Mesenchymal stem cell (in vitro differentiated cells and primary cell): ENCODE results near the gene PELI1.
"Not testable (repeated sequence)": the region's sequence is repeated elsewhere in the genome, so short reads cannot be mapped to it uniquely, and the experiment has no call there.

Experiments used
- DNase-seq: peaks from one replicate; pipeline ENCODE4 v3.0.0-alpha.2; 2013
- H2AFZ ChIP-seq: one replicate; pipeline ENCODE4 v1.6.1; 2013; ENCODE audit warnings: low read depth, mild to moderate bottlenecking, control low read depth, inconsistent platforms, low read length, moderate library complexity
- H2AK5ac ChIP-seq: 2 replicates; pipeline ENCODE4 v1.6.1; 2013; ENCODE audit warnings: low read length, moderate library complexity, mild to moderate bottlenecking, inconsistent platforms; ENCODE audit not compliant: severe bottlenecking
- H2BK120ac ChIP-seq: one replicate; pipeline ENCODE4 v1.6.1; 2013; ENCODE audit warnings: low read depth, mild to moderate bottlenecking, inconsistent platforms, low read length, moderate library complexity
- H2BK12ac ChIP-seq, 2 experiments: one replicate each; pipeline ENCODE4 v1.6.1; 2013; ENCODE audit warnings: inconsistent platforms in 2 of 2, low read length in 2 of 2, mild to moderate bottlenecking in 2 of 2, moderate library complexity in 2 of 2, control low read depth in 1 of 2
- H2BK15ac ChIP-seq: one replicate; pipeline ENCODE4 v1.6.1; 2013; ENCODE audit warnings: mild to moderate bottlenecking, low read depth, inconsistent platforms; ENCODE audit not compliant: poor library complexity, severe bottlenecking
- H2BK5ac ChIP-seq: 2 replicates; pipeline ENCODE4 v1.6.1; 2013; ENCODE audit warnings: low read depth, mild to moderate bottlenecking, low read length, control low read depth, inconsistent platforms; ENCODE audit not compliant: poor library complexity, severe bottlenecking
- H3K14ac ChIP-seq, 2 experiments: one replicate each; pipeline ENCODE4 v1.6.1; 2013; ENCODE audit warnings: inconsistent platforms in 2 of 2, low read length in 2 of 2, control low read depth in 1 of 2, mild to moderate bottlenecking in 1 of 2, moderate library complexity in 1 of 2
- H3K18ac ChIP-seq, 2 experiments: one replicate each; pipeline ENCODE4 v1.6.1; 2013; ENCODE audit warnings: inconsistent platforms in 2 of 2, low read length in 2 of 2, control low read depth in 1 of 2, low read depth in 1 of 2, mild to moderate bottlenecking in 1 of 2
- H3K23ac ChIP-seq, 2 experiments: one replicate each; pipeline ENCODE4 v1.6.1; 2013; ENCODE audit warnings: inconsistent platforms in 2 of 2, low read length in 2 of 2, mild to moderate bottlenecking in 2 of 2, moderate library complexity in 2 of 2, control low read depth in 1 of 2
- H3K27ac ChIP-seq: 2 replicates; pipeline ENCODE4 v1.5.1; 2013; ENCODE audit warnings: mild to moderate bottlenecking, moderate library complexity, low read length, control low read depth, inconsistent platforms; ENCODE audit not compliant: poor library complexity, severe bottlenecking
- H3K27me3 ChIP-seq, 2 experiments: 2 replicates each; pipeline versions ENCODE4 v1.6.1 to v1.7.0; 2013; ENCODE audit warnings: low read length in 2 of 2, mild to moderate bottlenecking in 2 of 2, moderate library complexity in 2 of 2, control low read depth in 1 of 2, inconsistent platforms in 1 of 2; ENCODE audit not compliant: control insufficient read depth in 1 of 2, insufficient read depth in 1 of 2
- H3K36me3 ChIP-seq, 2 experiments: 2 replicates each; pipeline versions ENCODE4 v1.6.1 to v1.7.0; 2013; ENCODE audit warnings: low read length in 2 of 2, control low read depth in 1 of 2, inconsistent platforms in 1 of 2, low read depth in 1 of 2, mild to moderate bottlenecking in 1 of 2; ENCODE audit not compliant: insufficient read depth in 2 of 2, control insufficient read depth in 1 of 2
- H3K4ac ChIP-seq, 2 experiments: one replicate each; pipeline ENCODE4 v1.6.1; 2013; ENCODE audit warnings: inconsistent platforms in 2 of 2, low read length in 2 of 2, mild to moderate bottlenecking in 2 of 2, moderate library complexity in 2 of 2, control low read depth in 1 of 2, low read depth in 1 of 2
- H3K4me1 ChIP-seq: 2 replicates; pipeline ENCODE4 v1.6.1; 2013; ENCODE audit warnings: low read depth, low read length, control low read depth; ENCODE audit not compliant: control insufficient read depth, insufficient read depth
- H3K4me2 ChIP-seq: 2 replicates; pipeline ENCODE4 v1.6.1; 2013; ENCODE audit warnings: low read length, mild to moderate bottlenecking, inconsistent platforms; ENCODE audit not compliant: poor library complexity, severe bottlenecking
- H3K4me3 ChIP-seq, 2 experiments: 2 replicates each; pipeline versions ENCODE4 v1.5.1 to v1.7.0; 2013; ENCODE audit warnings: low read length in 2 of 2, mild to moderate bottlenecking in 2 of 2, control low read depth in 1 of 2, low read depth in 1 of 2; ENCODE audit not compliant: insufficient read depth in 1 of 2
- H3K79me1 ChIP-seq: replicated peaks from 2 replicates; pipeline ENCODE4 v1.6.1; 2013; ENCODE audit warnings: mild to moderate bottlenecking, control low read depth, low read length, inconsistent platforms; ENCODE audit not compliant: poor library complexity, severe bottlenecking
- H3K9ac ChIP-seq: 2 replicates; pipeline ENCODE4 v1.7.0; 2013; ENCODE audit warnings: mild to moderate bottlenecking, low read length, moderate library complexity
- H3K9me3 ChIP-seq: 2 replicates; pipeline ENCODE4 v1.7.0; 2013; ENCODE audit warnings: mild to moderate bottlenecking, low read length; ENCODE audit not compliant: control insufficient read depth
- H4K8ac ChIP-seq: one replicate; pipeline ENCODE4 v1.6.1; 2013; ENCODE audit warnings: inconsistent platforms, mild to moderate bottlenecking, low read length, moderate library complexity
- H4K91ac ChIP-seq: one replicate; pipeline ENCODE4 v1.6.1; 2013; ENCODE audit warnings: mild to moderate bottlenecking, low read length, inconsistent platforms
- WGBS: methylation state at CpG from one replicate; pipeline ENCODE4 v1.1.7; 2013; ENCODE audit warnings: mixed read lengths; 5-methylcytosine and 5-hydroxymethylcytosine counted together

Gene PELI1

DNA sequence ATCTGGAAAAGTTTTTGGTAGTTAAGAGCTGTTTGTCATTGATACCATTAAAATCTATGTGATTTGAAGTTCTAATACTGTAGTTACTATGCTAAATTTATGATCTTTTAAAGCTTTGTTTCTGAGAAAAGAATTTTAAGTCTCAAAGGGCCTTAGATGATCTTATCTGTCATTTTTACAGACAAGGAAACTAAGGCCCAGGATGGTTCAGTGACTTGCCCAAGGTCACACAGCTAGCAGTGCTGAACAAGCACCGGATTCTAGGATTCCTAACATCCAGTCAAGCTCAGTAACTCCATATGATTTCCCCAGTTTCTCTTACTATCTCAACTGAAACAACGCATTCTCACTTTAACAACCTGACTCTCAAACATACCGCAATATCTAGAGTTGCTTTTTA lies 37.7 kb downstream of the PELI1 start:
- Histone ChIP-seq H3K4ac (no peak overlapping the region), H3K4me1 (peaks cover 17% of the 10 kb centered on the region), H3K9ac (no peak overlapping the region), H2BK5ac (no peak overlapping the region), H2BK120ac (no peak overlapping the region), H3K18ac (no peak overlapping the region), H3K4me3 (no peak overlapping the region), H3K36me3 (peaks cover 0 to 4% of the 10 kb centered on the region in 2 experiments), H4K91ac (no peak overlapping the region), H2BK12ac (no peak overlapping the region), H2AK5ac (peak overlapping the region; percentile 97), H2BK15ac (no peak overlapping the region), H2AFZ (no peak overlapping the region), H3K14ac (no peak overlapping the region), H3K27ac (peak overlapping the region; percentile 94), H3K79me1 (peaks cover 13% of the 10 kb centered on the region), H3K4me2 (peak overlapping the region; percentile 54), H3K23ac (no peak overlapping the region), H3K27me3 (no peaks in the 10 kb centered on the region), H4K8ac (no peak overlapping the region), H3K9me3 (no peaks in the 10 kb centered on the region)
- 95% methylated on average over 2 of the region's 3 CpGs for WGBS
- no peak for DNase-seq

DNA sequence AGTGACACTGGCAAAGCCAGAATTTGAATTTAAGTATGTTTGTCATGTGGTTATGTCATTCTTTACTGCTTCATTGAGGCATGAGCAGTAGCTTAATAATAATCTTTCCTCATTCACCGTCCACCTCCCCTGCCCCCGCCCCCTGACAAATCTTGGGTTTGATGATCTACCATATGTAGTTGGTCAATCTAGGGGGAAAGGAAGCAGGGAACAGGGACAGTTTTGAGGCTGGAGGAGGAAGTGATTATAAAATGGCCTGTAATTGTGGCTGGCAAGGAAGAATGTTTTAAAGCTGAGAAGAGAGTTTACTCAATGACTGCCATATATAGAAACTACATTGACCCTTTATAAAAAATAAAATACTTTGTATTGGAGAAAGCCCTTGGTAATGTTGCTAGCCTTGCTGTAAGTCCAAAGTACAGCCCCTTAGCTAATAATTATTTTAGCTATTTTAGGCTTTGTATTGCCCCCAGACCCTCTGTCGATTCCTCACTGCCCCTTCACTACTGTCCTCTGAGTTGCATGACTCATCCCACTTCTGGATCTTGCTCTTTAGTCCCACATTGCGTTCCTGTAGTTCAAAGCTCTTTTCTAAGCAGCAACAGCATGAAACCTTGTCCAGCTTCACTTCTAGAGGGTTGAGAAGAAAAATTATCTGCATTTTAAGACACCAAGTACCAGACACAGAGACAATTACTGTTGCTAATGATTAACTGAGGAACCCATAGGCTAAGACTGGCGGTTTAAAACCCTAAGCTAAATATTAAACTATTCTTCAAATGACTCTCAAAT lies 38.4 kb downstream of the PELI1 start:
- Histone ChIP-seq H2AFZ (no peak overlapping the region), H4K8ac (no peak overlapping the region), H3K4me2 (peak overlapping the region; percentile 26), H2BK120ac (no peak overlapping the region), H3K4me3 (no peak overlapping the region), H2BK5ac (peak overlapping the region; percentile 53), H3K27me3 (no peaks in the 10 kb centered on the region), H3K9ac (no peak overlapping the region), H3K27ac (peak overlapping the region; percentile 98), H3K4ac (no peak overlapping the region), H3K4me1 (peaks cover 17% of the 10 kb centered on the region), H4K91ac (no peak overlapping the region), H3K18ac (no peak overlapping the region), H3K14ac (no peak overlapping the region), H2AK5ac (peak overlapping the region; percentile 47), H3K79me1 (peaks cover 13% of the 10 kb centered on the region), H2BK15ac (no peak overlapping the region), H3K23ac (no peak overlapping the region), H2BK12ac (no peak overlapping the region), H3K9me3 (no peaks in the 10 kb centered on the region), H3K36me3 (peaks cover 0 to 4% of the 10 kb centered on the region in 2 experiments)
- 77% methylated on average over 2 of the region's 5 CpGs for WGBS
- peak; percentile 64 for DNase-seq

DNA sequence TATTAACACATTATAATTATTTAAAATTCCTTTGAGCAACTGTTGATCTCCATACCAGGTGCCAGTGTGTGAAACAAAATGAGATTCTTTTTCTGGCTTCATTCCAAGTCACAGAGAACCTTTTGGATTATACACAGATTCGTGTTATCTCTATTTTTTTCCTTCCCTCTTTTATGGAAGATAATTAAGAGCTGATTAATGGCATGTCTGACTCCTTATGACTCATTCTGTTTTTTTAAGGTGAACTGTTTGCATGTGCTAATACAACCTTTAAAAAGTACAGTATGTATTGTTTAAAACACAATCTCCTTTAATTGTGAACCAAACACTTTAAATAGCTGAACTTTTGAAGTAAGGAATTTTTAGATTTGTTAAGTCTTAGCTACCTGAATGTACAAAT lies 39.3 kb downstream of the PELI1 start:
- Histone ChIP-seq H3K27ac (peak overlapping the region; percentile 98), H3K9me3 (no peaks in the 10 kb centered on the region), H2BK15ac (no peak overlapping the region), H4K91ac (no peak overlapping the region), H3K4me1 (peaks cover 17% of the 10 kb centered on the region), H3K18ac (no peak overlapping the region), H3K14ac (no peak overlapping the region), H2BK120ac (no peak overlapping the region), H3K36me3 (peaks cover 0 to 4% of the 10 kb centered on the region in 2 experiments), H3K4me2 (no peak overlapping the region), H3K9ac (no peak overlapping the region), H3K23ac (no peak overlapping the region), H3K79me1 (peaks cover 11% of the 10 kb centered on the region), H3K27me3 (no peaks in the 10 kb centered on the region), H2AK5ac (no peak overlapping the region), H3K4ac (no peak overlapping the region), H4K8ac (no peak overlapping the region), H2BK5ac (no peak overlapping the region), H2AFZ (no peak overlapping the region), H2BK12ac (no peak overlapping the region), H3K4me3 (no peak overlapping the region)
- DNase-seq = peak; percentile 24
- no CpG with 5 or more reads among the region's 1 CpG for WGBS

DNA sequence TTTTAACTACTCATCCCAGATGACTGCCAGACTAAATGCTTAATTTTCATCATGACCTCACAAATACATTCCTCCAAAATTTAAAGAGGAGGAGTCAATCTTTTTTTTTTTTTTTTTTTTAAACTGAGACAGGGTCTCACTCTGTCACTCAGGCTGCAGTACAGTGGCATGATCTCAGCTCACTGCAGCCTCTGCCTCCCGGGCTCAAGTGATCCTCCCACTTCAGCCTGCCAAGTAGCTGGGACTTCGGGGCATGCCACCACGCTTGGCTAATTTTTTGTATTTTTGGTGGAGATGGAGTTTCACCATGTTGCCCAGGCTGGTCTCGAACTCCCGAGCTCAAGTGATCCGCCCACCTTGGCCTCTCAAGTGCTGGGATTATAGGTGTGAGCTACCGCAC lies 41.5 kb downstream of the PELI1 start:
- not testable (repeated sequence) for H2BK5ac ChIP-seq, H3K9me3 ChIP-seq, H4K91ac ChIP-seq, H3K14ac ChIP-seq, H2AK5ac ChIP-seq, H3K79me1 ChIP-seq, H3K4ac ChIP-seq, H4K8ac ChIP-seq, H3K4me2 ChIP-seq, H3K23ac ChIP-seq, H3K9ac ChIP-seq, H3K18ac ChIP-seq, H2BK120ac ChIP-seq, H3K27me3 ChIP-seq, H2AFZ ChIP-seq, DNase-seq, H2BK12ac ChIP-seq, H2BK15ac ChIP-seq, H3K4me3 ChIP-seq
- Histone ChIP-seq H3K36me3 (peaks cover 0 to 13% of the 10 kb centered on the region in 2 experiments), H3K4me1 (peaks cover 11% of the 10 kb centered on the region), H3K27ac (peak overlapping the region; percentile 11)
- WGBS = 96% methylated on average over 7 of the region's 7 CpGs
